Gastroesophageal sphincter (tissue), 3 donors: ENCODE measurements around the gene ITGA11.

Experiments
- CTCF ChIP-seq, 4 experiments: fragments of 200-600 bp in 2 of 4; fragments of 450-650 bp in 2 of 4; sonication (generic) in 1 of 4; IDR thresholded peaks; one replicate each; pipeline ENCODE4 v1.5.1; 2017 to 2019; ENCODE audit warnings: antibody characterized with exemption in 4 of 4, mild to moderate bottlenecking in 2 of 4, moderate library complexity in 2 of 4
- EP300 ChIP-seq: sonication (generic); formaldehyde crosslinking; IDR thresholded peaks from one replicate; pipeline ENCODE4 v1.6.1; 2017; ENCODE audit warnings: antibody characterized with exemption, mild to moderate bottlenecking
- POLR2A ChIP-seq, 2 donors: fragments of 450-650 bp; IDR thresholded peaks; one replicate each; pipeline ENCODE4 v1.6.1; 2017; ENCODE audit warnings: antibody characterized with exemption in 2 of 2, mild to moderate bottlenecking in 2 of 2, moderate library complexity in 1 of 2
- POLR2AphosphoS5 ChIP-seq: sonication (generic); formaldehyde crosslinking; IDR thresholded peaks from one replicate; pipeline ENCODE4 v1.6.1; 2017; ENCODE audit warnings: antibody characterized with exemption

GRCh38 chr15:68367992-68368391, 64.0 kb downstream of the ITGA11 start:
- TF ChIP-seq POLR2A (IDR thresholded peaks at IDR 0.05) (no peak), CTCF (IDR thresholded peaks at IDR 0.05) (no peak), POLR2AphosphoS5 (no peak), EP300 (no peak)
